COLO829 (cell line): ENCODE data around the gene TGFBI.
A peak's percentile ranks its signal among the peaks of the same experiment; 100 is the strongest.

Experiments
- DNase-seq: peaks from one replicate; pipeline ENCODE4 v3.0.0; 2012; ENCODE audit warnings: low spot score

The TGFBI gene

GRCh38 chr5:136064510-136064909 lies 35.7 kb downstream of the TGFBI start:
- DNase-seq, result no peak

- DNase-seq, result no peak
Observed at GRCh38 chr5:136065588-136065987, 36.8 kb downstream of the TGFBI start.

DNA sequence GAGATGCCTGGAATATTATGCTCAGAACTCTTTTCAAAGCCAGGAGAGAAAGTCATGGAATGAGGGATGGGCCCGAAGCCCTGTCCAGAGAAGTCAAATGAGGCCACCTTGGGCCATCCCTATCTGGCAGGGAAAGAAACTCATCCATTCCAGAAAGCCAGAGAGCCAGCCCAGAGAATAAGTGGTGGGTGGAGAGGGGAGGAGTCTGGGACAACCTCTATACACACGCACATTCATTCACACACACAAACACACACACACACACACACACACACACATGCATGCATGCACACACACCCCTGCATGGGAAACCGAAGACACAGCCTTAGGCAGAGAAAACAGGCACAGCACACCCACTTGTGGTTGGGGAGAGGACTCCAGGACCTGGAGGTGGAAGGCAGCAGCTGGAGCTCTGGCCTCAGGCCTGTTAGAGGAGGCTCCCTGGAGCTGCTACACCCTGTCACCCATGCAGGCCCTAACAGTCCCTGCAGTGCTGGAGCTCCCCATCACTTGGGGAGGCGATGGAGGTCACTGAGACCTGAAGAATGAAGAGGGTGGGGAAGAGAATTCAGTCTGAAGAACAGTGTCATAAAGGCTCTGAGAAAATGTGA lies 38.0 kb downstream of the TGFBI start:
- DNase-seq, result no peak

- no peak for DNase-seq
Observed at GRCh38 chr5:136067422-136067821, 38.6 kb downstream of the TGFBI start.

DNA sequence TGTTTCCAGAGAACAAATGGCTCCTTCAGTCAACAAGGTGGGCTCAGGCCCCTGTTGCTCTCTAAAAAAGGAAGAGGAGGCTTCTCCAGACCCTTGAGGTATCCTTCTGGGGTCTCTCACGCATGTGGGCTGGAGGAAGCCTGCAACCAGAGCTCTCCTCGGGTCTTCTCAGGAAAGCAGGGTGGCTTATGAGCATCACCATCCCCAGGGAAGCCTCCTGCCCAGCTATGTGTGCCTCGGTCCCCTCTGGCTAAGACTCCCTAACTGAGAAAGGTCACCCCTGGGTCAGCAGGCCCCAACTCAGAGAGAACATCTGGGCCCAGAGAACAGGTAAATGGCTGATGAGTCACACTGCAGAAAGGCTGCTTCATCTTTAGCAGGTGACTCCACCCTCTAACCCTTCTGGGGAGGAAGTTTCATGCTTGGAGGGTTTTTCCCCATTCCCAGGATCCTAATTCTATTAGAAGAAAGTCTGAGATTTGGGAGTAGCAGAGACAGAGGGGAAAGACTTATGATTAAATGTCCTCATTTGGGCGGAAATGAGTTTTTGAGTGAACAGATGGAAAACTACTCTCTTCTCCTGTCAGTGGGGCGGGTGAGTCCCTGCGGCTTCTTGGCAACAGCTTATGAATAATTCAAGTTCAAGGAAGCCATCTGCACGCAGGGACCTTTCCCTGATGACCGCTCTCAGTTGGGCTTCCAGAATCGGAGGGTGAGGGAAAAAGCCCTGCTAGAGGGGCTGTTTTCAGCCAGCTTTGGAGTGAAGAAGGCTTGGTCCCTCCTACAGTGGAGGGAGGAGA lies 41.9 kb downstream of the TGFBI start:
- DNase-seq, result no peak

- no peak for DNase-seq
Observed at GRCh38 chr5:136073714-136074529, 45.1 kb downstream of the TGFBI start.

DNA sequence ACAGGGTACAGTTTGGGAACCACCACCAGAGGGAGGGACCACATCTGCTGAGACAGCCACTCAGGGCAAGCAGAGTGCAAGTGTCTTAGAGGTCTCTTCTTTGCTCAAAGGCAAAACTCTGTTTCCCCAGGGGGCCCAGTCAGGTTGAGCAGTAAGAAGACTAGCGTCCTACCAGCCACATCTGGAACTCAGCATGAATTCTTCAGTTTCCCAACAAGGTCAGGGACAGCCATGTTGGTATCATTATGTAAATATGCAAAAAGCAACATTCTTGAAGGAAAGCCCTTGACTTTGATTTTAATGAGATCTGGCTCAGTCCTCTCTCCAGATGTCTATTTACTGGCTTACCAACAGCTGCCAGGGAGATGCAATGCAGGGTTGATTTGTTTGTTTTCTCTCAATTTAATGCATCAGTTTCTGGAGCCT lies 46.7 kb downstream of the TGFBI start:
- no peak for DNase-seq

- no peak for DNase-seq
Observed at GRCh38 chr5:136076067-136076466, 47.3 kb downstream of the TGFBI start.

GRCh38 chr5:136076881-136077445 lies 48.2 kb downstream of the TGFBI start:
- no peak for DNase-seq

GRCh38 chr5:136079195-136079985 lies 50.6 kb downstream of the TGFBI start:
- DNase-seq, result no peak

DNA sequence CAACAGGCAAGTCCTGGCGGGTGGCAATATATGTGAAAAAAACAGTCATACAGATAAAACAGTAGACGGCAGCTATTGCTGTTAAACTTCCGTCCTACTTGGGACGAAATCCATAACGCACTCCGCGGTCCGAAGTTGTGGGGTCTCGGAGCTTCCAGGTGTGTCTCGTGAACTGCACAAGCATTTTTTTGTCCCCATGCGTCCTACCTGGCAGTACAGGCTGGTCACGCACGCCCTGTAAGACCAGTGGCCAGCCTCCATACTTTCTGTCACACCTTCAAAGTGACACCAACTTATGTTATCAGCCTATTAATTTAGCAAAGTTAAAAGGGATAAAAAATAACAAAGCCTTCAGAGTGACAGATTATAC lies 51.3 kb downstream of the TGFBI start:
- DNase-seq, result no peak

GRCh38 chr5:136080483-136081216 lies 51.9 kb downstream of the TGFBI start:
- no peak for DNase-seq

DNA sequence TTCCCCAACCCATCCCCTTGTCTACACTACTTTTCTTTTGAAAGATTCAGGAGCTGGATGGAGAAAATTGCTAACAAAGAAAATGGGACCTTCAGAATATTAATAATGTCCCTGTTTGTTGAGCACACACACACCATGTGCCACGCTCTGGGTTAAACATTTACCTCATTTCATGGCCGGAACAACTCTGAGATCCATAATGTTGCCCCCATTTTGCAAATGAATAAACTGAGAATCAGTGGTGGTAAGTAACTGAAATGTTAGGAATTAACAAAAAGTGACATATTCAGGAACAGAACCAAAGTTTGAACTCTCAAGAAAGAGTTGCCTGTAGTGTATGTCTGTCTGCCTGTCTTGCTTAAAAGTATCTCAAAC lies 52.4 kb downstream of the TGFBI start:
- DNase-seq, result no peak

- DNase-seq, result peak; percentile 34
Observed at GRCh38 chr5:136082390-136083193, 53.8 kb downstream of the TGFBI start.

- DNase-seq, result no peak
Observed at GRCh38 chr5:136084698-136085097, 55.9 kb downstream of the TGFBI start.

DNA sequence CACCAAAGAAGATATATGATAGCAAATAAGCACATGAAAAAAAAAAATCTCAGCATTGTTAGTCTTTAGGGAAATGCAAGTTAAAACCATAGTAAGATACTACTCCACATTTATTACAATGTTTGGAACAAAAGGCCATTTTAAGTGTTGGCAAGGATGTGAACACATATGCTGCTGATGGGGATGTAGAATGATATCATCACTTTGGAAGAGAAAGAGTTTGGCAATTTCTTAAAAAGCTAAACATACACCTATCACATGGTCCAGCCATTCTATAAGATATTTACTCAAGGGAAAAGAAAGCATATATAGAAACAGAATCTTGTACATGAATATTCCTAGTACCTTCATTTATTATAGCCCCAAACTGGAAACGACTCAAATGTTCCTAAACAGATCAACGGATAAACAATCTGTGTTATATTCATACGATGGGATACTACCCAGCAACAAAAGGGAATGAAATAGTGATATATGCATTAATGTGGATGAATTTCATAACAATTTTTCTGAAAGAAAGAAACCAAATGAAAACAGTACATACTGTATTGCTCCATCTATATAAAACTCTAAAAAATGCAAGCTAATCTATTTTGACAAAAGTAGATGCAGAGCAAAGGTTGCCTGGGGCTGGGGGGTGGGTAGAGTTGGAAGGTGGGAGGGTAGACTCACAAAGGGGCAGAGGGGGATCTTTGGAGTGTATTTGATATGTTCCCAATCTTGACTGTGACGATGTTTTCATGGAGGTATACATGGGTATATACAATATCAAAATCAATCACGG lies 58.2 kb downstream of the TGFBI start:
- DNase-seq, result no peak

DNA sequence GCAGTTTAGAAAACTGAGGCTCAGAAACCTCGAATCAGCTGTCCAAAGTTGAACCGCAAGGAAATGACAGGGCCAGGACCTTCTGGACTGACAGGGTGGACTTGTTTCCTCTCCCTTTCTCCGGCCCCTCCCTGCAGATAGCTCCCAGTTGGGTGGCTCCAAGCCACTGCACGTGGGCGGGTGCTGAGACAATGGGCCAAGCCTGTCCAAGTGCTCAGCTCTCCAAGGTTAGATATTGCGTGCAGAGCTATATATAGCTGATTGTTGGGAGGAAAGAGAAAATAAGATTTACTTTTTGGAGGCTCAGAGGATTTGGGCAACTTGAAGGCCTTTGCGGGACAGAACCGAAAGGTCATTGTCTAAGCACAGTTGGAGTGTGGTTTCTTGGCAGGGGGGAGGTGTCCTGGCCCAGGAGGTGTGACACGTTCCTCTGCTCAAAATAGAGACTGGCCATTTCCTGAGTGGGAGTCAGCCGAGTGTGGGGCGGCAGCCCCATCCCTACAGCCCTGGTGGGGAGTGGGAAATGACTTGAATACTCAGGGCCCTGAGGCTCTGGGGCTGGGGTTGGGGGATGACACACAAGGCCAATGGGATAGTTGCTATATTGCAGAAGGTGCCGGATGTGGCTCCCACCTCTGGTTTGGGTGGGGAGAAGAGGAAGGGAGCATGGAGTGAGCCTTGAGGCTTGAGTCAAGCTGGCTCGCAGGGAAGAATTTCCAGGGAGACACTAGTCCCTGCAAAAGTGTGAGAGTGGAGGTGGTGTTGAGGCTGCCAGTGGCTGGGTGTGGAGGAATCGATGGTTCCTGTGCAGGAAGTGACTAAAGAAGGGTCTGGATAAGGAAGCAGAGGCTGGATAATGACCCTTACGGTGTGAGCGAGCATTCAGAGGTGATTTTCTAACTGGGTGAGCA lies 59.4 kb downstream of the TGFBI start:
- peak; percentile 54 for DNase-seq

- peak; percentile 67 for DNase-seq
Observed at GRCh38 chr5:136089791-136090190, 61.0 kb downstream of the TGFBI start.
